H1 (cell line): ENCODE measurements around the gene RYR3.

Source experiments
- BRCA1 ChIP-seq: IDR thresholded peaks from 2 replicates; pipeline ENCODE4 v1.6.1; 2012; ENCODE audit warnings: low read depth, low read length, improper control_type of control experiment
- CHD2 ChIP-seq: IDR thresholded peaks from 2 replicates; pipeline ENCODE4 v1.6.1; 2012; ENCODE audit warnings: low read length, improper control_type of control experiment
- EGR1 ChIP-seq: IDR thresholded peaks from 2 replicates; pipeline ENCODE4 v1.6.1; 2011; ENCODE audit warnings: low read depth, low read length, borderline replicate concordance
- EP300 ChIP-seq, 2 experiments: IDR thresholded peaks; 1 replicate in 1 of 2; 2 replicates in 1 of 2; pipeline ENCODE4 v1.6.1; 2011 to 2012; ENCODE audit warnings: low read depth in 2 of 2, low read length in 2 of 2, mild to moderate bottlenecking in 2 of 2, borderline replicate concordance in 1 of 2, inconsistent platforms in 1 of 2, moderate library complexity in 1 of 2
- EZH2 ChIP-seq: fragments of 200-600 bp; sonication (generic); IDR thresholded peaks from 2 replicates; pipeline ENCODE4 v1.7.1; 2012; ENCODE audit warnings: low read depth, mild to moderate bottlenecking, moderate library complexity, low read length, inconsistent platforms; ENCODE audit not compliant: severe bottlenecking
- HDAC2 ChIP-seq, 2 experiments: fragments of 300-600 bp in 1 of 2; sonication (generic) in 1 of 2; IDR thresholded peaks; 2 replicates each; pipeline ENCODE4 v1.6.1; 2011 to 2012; ENCODE audit warnings: low read depth in 2 of 2, low read length in 2 of 2, mild to moderate bottlenecking in 2 of 2, moderate library complexity in 2 of 2, borderline replicate concordance in 1 of 2, inconsistent platforms in 1 of 2
- MAFK ChIP-seq: IDR thresholded peaks from 2 replicates; pipeline ENCODE4 v1.6.1; 2012; ENCODE audit warnings: low read depth, mild to moderate bottlenecking, improper control_type of control experiment, low read length
- POLR2A ChIP-seq, 2 experiments: IDR thresholded peaks; 1 replicate in 1 of 2; 2 replicates in 1 of 2; pipeline ENCODE4 v1.6.1; 2011; ENCODE audit warnings: low read depth in 2 of 2, low read length in 2 of 2, mild to moderate bottlenecking in 2 of 2; ENCODE audit errors: control extremely low read depth in 1 of 2
- RAD21 ChIP-seq, 2 experiments: IDR thresholded peaks in 1 of 2; conservative IDR thresholded peaks in 1 of 2; 2 replicates each; pipeline ENCODE4 v1.6.1; 2011; ENCODE audit warnings: low read depth in 2 of 2, low read length in 2 of 2, improper control_type of control experiment in 1 of 2, inconsistent platforms in 1 of 2, mild to moderate bottlenecking in 1 of 2, moderate library complexity in 1 of 2
- RXRA ChIP-seq: IDR thresholded peaks from 2 replicates; pipeline ENCODE4 v1.6.1; 2011; ENCODE audit warnings: low read depth, mild to moderate bottlenecking, low read length, moderate library complexity; ENCODE audit not compliant: insufficient read depth
- TCF12 ChIP-seq: IDR thresholded peaks from 2 replicates; pipeline ENCODE4 v1.6.1; 2011; ENCODE audit warnings: low read depth, mild to moderate bottlenecking, low read length
- ZNF274 ChIP-seq: IDR thresholded peaks from 2 replicates; pipeline ENCODE4 v1.7.0; 2012; ENCODE audit warnings: low read length, borderline replicate concordance; ENCODE audit errors: extremely low read depth
- TF ChIP-seq, protein P1 (sequence below), 3 experiments: IDR thresholded peaks; 1 replicate in 2 of 3; 2 replicates in 1 of 3; pipeline versions ENCODE4 v1.5.1 to v1.6.1; 2011; ENCODE audit warnings: low read length in 3 of 3, mild to moderate bottlenecking in 3 of 3, inconsistent platforms in 2 of 3, low read depth in 1 of 3, moderate library complexity in 1 of 3; ENCODE audit not compliant: insufficient read depth in 1 of 3; ENCODE audit errors: control extremely low read depth in 1 of 3
- TF ChIP-seq, protein P2 (sequence below): IDR thresholded peaks from 2 replicates; pipeline ENCODE4 v1.6.1; 2012; ENCODE audit warnings: inconsistent platforms

- TF ChIP-seq, protein P1, sequence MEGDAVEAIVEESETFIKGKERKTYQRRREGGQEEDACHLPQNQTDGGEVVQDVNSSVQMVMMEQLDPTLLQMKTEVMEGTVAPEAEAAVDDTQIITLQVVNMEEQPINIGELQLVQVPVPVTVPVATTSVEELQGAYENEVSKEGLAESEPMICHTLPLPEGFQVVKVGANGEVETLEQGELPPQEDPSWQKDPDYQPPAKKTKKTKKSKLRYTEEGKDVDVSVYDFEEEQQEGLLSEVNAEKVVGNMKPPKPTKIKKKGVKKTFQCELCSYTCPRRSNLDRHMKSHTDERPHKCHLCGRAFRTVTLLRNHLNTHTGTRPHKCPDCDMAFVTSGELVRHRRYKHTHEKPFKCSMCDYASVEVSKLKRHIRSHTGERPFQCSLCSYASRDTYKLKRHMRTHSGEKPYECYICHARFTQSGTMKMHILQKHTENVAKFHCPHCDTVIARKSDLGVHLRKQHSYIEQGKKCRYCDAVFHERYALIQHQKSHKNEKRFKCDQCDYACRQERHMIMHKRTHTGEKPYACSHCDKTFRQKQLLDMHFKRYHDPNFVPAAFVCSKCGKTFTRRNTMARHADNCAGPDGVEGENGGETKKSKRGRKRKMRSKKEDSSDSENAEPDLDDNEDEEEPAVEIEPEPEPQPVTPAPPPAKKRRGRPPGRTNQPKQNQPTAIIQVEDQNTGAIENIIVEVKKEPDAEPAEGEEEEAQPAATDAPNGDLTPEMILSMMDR (IDR thresholded peaks at IDR 0.05; ENCODE audit: control extremely low read depth in 1 of 3, insufficient read depth in 1 of 3, low read depth in 1 of 3, low read length in 3 of 3): no peak
- TF ChIP-seq ZNF274 (no peak), POLR2A (IDR thresholded peaks at IDR 0.05; ENCODE audit: control extremely low read depth in 1 of 2, low read depth in 2 of 2, low read length in 2 of 2) (no peak), CHD2 (no peak), BRCA1 (no peak), EZH2 (no peak), EP300 (IDR thresholded peaks at IDR 0.05; ENCODE audit: borderline replicate concordance in 1 of 2, low read depth in 2 of 2, low read length in 2 of 2) (no peak), RAD21 (IDR thresholded peaks at IDR 0.05 in 1 of 2, conservative IDR thresholded peaks at IDR 0.05 in 1 of 2; ENCODE audit: low read depth in 2 of 2, low read length in 2 of 2) (no peak), TCF12 (no peak), EGR1 (no peak), HDAC2 (IDR thresholded peaks at IDR 0.05; ENCODE audit: borderline replicate concordance in 1 of 2, low read depth in 2 of 2, low read length in 2 of 2) (no peak), RXRA (no peak), MAFK (no peak)
- TF ChIP-seq, protein P2, sequence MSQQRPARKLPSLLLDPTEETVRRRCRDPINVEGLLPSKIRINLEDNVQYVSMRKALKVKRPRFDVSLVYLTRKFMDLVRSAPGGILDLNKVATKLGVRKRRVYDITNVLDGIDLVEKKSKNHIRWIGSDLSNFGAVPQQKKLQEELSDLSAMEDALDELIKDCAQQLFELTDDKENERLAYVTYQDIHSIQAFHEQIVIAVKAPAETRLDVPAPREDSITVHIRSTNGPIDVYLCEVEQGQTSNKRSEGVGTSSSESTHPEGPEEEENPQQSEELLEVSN: no peak
These were observed 468.1 kb downstream of the RYR3 start for GRCh38 chr15:33778852-33779251.
